HG02870 (cell line): ENCODE data around the gene UPK1A.
"Not testable (repeated sequence)": the region's sequence is repeated elsewhere in the genome, so short reads cannot be mapped to it uniquely, and the experiment has no call there.

Source experiments
- ATAC-seq: cut with Tn5 transposase; IDR thresholded peaks from one replicate; pipeline ENCODE4 v1.9.1; 2021; ENCODE audit warnings: mild to moderate bottlenecking, moderate library complexity; ENCODE audit not compliant: unreplicated experiment

UPK1A gene

DNA sequence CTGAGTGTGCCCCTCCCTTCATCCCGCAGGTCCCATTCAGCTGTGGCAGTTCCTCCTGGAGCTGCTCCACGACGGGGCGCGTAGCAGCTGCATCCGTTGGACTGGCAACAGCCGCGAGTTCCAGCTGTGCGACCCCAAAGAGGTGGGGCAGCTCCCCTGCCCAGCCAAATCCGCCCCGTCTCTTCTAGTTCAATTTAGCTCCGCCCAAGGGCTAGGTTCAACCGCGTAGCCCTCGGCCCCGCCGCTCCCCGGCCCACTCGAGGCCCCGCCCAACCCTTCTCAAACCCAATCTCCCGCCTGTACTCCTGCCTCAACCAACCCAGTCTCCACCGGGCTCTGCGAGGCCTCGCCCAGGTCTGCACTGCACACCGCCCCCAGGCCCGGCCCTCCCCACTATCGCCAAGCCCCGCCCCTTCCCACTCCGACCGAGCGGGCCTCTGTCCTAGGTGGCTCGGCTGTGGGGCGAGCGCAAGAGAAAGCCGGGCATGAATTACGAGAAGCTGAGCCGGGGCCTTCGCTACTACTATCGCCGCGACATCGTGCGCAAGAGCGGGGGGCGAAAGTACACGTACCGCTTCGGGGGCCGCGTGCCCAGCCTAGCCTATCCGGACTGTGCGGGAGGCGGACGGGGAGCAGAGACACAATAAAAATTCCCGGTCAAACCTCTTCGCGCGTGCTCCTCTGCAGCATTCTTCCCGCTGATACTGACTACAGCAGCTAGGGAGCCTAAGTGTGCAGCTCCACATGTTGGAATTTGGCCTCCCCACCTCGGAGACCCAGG lies 21.9 kb upstream of the UPK1A start:
- peak; percentile 68 for ATAC-seq

DNA sequence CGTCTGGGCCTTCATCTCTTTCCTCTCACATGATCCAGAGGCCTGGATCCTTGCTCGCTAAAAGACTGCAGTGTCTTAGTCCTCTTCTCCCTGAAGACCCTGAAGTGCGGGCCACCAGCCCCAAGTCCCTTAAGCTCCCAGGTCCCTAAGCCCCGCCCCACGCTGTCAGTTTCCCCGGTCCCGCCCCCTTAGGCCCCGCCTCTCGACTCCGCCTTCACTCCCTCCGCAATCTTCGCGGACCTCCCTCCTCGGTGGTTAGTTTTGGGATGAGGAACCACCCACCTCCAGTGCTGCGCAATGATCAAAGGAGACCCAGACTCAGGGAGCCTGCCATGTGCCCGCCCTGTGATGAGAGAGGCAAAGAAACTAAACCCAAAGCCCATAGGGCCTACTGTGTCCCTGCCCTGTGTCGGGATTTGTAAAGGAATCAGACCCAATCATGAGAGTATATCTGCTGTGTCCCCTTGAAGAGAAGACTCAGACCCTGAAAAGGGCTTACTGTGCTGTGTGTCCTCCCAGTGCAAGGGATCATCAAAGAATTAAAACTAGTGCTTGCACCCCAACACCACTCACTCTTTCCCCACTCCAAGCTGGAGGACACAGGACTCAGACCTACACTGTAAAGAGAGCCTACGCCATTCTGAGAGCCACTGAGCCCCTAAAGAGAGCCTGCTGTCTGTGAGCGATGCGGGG lies 21.2 kb upstream of the UPK1A start:
- no peak for ATAC-seq

DNA sequence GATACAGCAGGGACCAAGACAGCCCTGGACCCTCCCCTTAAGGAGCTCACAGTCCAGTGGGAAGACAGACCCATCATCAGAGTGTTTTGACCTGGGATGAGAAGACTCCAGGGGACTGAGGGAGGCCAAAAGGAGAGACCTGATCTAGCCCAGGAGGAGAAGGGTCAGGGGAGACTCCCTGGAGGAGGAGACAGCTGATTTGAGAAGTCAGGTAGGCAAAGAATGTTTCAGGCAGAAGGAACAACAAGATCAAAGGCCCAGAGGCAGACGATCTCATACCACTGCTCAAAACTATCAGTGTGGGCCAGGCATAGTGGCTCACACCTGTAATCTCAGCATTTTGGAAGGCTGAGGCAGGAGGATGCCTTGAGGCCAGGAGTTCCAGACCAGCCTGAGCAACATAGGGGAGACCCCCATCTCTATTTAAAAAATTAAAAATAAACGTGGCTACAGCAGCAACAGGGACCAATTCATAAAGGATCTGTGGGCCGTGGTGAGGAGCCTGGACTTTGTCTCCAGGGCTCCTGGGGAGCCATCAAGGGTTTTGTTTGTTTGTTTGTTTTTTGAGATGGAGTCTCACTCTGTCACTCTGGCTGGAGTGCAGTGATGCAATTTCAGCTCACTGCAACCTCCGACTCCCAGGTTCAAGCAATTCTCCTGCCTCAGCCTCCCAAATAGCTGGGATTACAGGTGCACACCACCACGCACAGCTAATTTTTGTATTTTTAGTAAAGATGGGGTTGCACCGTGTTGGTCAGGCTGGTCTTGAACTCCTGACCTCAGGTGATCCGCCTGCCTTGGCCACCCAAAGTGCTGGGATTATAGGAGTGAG lies 20.4 kb upstream of the UPK1A start:
- ATAC-seq: no peak

DNA sequence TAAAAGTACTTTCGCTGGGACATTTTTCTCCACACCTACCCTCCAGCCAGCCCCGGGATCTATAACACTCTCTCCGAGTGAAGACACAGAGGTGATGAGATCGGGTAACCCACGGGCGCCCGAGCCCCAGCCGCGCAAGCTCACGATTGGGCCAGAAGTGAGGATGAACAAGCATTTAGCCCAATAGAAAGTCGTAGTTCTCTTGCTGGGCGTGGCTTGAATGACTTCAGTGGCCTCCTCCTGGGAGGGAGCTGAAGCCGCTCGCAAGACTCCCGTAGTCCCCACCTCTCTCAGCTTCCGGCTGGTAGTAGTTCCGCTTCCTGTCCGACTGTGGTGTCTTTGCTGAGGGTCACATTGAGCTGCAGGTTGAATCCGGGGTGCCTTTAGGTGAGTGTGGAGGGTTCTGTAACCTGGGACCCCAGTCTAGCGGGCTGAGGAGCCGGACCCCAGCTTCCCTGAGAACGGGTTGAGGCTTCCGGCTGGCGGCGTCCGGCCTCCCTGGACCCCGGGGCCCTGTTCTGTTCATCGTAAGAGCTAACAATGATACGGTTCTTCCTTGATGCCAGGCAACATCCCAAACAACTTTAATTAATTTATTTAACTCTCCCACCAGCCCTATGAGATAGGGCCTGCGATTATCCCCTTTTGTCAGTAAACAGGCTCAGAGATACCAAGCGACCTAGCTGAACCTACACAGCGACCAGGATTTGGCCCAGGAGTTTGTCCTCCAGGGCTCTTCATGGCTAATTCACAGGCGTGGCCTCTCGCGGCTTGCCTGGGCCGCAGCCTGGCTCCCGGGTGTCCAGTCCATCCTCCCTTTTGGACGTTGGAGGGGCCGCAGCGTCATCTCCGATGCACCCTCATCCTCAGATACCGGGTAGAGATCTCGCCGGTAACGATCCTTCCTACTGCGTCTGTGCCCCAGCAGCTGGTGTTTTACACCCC lies 18.0 kb upstream of the UPK1A start, which contains the start of gene COX6B1:
COX6B1 (plus strand) TSS at position 307 of the 945 bp plus-strand sequence. CDS start 2,921 bp downstream, outside the sequence.
- ATAC-seq: peak; percentile 55

DNA sequence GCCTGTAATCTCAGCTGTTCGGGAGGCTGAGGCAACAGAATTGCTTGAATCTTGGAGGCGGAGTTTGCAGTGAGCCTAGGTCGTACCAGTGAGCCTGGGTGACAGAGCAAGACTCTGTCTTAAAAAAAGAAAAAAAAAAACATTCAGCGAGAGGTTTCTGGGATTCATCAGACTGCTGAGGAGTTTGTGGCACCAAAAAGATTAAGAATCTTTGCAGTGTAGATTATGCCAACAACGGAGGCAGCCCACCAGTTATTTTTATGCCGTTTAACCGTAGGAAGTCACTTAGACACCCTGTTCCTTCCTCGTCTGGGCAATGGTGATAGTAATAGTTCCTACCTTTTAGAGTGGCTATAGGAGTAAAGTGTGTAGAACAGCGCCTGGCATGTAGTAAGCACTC lies 15.7 kb upstream of the UPK1A start:
- ATAC-seq: no peak

DNA sequence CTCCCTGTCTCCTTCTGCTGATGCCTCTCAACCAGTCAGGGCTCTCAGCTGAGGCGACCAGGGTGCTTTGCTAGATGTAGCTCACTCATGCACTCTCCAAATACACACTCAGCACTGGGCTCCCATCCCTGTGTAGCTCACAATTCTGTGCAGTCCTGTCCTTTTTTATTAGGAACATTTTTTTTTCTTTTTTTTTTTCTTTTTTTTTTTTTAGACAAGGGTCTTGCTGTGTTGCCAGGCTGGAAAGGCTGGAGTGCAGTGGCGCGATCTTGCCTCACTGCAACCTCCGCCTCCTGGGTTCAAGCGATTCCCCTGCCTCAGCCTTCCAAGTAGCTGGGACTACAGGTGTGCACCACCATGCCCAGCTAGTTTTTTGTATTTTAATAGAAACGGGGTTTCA lies 11.5 kb upstream of the UPK1A start:
- not testable (repeated sequence) for ATAC-seq

DNA sequence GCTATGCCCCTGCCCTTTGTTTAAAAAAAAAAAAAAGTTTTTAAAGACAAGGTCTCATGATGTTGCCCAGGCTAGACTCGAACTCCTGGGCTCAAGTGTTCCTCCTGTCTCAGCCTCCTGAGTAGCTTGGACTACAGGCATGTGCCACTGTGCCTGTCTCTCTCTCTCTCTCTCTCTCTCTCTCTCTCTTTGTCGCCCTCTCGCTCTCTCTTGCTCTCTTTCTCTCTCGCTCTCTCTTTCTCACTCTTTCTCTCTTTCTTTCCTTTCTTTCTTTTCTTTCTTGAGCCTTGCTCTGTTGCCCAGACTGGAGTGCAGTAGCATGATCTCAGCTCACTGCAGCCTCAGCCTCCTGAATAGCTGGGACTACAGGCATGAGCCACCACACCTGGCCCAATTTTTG lies 10.7 kb upstream of the UPK1A start:
- no peak for ATAC-seq

DNA sequence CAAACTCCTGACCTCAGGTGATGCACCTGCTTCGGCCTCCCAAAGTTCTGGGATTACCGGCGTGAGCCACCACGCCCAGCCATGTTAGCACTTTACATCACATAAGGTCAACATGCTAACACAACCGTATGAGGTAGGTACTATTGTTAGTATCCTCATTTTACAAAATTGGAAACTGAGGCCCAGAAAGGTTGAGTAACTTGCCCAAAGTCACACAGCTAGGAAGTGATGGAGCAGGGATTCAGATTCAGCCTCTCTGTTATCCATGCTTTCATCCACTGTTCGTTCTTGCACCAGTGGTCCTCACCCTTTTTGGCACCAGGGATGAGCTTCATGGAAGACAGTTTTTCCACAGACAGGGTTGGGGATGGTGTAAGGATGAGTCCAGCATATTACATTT lies 9.6 kb upstream of the UPK1A start:
- ATAC-seq: no peak

DNA sequence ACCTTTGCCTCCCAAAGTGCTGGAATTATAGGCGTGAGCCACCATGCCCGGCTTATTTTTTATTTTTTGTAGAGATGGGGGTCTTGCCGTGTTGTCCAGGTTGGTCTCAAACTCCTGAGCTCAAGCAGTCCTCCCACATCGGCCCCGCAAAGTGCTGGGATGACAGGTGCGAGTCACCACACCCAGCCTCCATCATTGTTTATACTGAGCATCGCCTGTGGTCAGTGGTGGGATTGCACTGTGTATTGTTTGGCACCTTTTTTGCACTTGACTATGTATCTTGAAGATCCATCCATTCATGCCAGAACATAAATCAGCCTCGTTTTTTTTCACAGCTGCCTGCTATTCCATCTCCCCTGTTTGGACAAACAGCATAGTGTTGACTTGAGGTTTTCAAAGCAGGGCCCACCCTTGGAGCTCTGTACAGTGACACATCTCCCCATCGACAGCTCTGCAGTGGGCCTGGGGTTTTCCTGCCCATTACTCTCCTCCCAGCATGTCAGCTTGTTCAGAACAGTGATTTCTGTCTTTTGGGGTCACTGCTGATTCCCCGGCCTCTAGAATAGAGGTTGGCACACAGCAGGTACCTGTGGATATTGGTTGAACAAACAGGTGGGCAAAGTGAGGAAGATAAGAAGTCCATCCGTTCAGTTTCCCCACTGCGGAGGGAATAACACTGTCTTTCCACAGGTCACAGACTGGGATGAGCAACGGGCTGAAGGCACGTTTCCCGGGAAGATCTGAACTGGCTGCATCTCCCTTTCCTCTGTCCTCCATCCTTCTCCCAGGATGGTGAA lies 8.2 kb upstream of the UPK1A start:
- ATAC-seq: no peak

DNA sequence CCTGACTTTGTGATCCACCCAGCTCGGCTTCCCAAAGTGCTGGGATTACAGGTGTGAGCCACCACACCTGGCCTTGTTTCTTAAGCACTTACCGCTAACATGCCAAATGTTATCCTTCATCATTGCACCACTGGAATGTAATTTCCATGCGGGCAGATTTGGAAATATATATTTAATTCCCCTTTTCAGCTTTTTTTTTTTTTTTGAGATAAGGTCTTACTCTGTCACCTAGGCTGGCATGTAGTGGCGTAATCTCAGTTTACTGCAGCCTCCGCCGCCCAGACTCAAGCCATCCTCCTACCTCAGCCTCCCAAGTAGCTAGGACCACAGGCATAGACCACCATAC lies 4.3 kb upstream of the UPK1A start:
- no peak for ATAC-seq

DNA sequence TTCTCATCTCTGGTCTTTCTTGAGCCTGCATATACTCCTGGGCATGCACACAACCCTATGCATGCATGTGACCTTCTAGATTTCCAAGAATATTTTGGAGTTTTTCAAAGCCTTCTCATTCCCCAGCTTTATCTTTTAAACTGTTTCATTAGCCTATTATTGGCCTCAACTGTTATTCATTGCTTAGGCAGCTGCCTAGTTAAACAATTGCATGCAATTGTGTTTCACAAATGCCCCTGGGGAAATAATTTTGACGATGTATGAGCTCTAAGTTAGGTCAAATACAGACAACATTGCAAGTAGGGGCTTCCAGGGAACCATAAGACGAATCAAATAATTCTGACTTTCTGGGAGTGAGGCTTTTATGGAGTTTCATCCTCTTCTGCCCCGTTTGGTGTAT lies 2.3 kb upstream of the UPK1A start:
- ATAC-seq: no peak

DNA sequence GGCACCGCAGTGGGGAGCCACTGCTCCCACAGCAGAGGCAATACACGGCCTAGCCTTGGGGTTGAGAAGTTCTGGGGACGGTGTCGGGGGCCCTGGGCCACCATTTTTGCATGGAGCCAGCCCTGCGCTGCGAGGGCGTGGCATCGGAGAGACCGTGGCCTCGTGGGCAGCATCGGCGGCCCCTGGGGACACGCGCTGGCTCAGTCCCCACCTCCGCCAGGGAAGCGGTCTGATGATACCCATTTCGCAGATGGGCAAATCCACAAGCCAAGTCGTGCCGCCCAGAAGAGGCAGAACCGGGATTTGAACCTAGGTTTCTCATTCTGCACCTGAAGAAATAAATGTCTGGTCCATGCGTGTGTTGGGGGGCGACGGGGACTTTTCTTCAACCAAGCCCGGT lies 1.2 kb upstream of the UPK1A start:
- no peak for ATAC-seq

DNA sequence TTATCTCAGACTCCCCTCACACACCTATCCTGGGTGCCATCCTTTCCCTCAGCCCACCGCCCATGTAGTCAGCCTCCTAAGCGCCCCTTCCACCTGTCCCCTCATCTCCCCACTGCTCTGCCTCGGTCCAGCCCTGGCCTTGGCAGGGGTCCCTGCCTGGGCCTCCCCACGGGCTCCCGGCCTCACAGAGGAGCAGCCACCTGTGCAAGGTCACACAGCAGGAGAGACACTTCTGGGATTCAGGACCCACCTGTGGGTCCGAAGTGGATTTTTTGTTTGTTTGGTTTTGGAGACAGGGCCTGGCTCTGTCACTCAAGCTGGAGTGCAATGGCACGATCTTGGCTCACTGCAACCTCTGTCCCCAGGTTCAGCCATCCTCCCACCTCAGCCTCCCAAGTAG lies 713 bp upstream of the UPK1A start:
- no peak for ATAC-seq

DNA sequence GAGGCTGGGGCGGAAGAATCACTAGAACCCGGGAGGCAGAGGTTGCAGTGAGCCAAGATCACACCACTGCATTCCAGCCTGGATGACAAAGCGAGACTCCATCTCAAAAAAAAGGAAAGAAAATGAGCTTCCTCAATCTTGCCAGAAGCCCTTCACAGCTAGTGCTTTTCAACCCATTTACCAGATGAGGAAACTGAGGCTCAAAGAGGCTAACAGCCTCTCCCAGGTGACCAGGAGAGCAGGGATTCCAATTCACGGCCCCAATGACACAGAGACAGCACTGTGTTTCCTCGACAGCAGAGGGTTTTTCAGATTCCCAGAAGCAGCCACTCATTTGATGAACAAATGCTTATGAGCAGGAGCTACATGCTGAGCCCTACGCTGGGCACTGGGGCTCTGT lies 3.2 kb downstream of the UPK1A start:
- no peak for ATAC-seq

DNA sequence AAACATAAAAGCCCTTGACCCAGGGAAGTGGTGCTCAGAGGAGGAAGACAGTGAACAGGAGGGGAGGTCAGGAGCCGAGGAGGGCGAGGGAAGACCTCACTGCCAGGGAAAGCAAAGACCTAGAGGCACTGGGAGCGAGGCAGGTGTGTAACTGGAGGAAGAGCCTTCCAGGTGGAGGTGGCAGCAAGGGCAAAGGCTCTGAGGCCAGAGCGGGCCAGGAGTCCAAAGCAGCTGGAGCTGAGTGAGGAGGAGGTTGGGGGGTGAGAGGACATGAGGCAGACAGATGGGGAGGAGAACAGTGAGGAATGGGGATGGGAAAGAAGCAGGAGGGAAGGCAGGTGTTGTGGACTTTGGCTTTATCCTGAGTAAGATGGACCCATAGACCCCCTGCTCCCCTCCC lies 3.7 kb downstream of the UPK1A start:
- no peak for ATAC-seq

DNA sequence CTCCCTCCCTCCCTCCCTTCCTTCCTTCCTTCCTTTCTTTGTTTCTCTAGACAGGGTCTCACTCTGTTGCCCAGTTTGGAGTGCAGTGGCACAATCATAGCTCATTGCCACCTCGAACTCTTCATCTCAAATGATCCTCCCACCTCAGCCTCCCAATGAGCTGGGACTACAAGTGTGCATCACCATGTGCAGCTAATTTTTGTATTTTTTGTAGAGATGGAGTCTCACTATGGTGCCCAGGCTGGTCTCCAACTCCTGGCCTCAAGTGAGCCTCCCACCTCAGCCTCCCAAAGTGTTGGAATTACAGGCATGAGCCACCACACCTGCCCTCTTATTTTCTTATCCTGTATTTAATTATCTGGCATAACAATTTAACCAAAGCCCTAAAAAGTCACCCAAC lies 4.4 kb downstream of the UPK1A start:
- no peak for ATAC-seq

DNA sequence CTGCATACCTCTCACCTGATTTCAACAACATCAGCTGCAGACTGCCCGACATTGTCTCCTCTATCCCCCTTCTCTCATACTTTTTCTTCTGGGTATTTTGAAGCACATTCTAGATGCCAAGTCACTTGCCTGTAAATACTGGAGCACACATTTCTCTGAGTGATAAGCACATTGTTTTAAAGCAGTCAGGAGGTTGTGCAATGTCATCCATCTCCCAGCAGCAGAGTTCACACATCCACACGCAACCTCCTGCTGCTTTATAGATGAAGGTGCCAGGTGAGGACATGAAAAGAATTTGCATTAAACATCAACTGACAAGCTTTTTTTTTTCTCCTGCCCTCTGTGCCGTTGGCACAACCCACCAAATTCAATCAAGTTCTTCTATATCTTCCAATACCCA lies 5.5 kb downstream of the UPK1A start:
- no peak for ATAC-seq

DNA sequence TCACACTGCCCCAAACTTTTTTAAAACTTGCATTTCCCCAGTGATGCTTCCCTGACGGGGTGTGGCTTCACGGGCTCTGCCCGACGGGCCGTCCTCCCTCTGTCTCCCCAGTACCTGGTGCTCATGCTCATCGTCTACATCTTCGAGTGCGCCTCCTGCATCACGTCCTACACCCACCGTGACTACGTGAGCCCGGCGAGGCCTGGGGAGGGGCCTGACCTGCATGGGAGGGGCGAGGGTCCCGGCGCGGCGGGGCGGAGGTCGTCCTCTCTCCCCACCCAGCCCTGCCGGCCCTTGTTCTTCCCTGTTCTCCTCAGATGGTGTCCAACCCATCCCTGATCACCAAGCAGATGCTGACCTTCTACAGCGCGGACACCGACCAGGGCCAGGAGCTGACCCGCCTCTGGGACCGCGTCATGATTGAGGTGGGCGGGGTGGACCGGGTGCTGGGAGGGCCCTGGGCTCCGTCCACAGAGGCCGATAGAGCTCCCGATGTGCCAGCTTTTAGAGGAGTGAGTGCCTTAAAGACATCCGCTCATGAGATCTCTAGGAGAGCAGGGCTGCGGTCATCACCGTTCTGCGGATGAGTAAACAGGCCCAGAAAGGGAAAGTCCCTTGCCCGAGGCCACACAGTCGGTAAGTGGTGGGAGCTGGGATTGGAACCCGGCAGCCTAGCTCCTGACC lies 6.9 kb downstream of the UPK1A start:
- no peak for ATAC-seq

DNA sequence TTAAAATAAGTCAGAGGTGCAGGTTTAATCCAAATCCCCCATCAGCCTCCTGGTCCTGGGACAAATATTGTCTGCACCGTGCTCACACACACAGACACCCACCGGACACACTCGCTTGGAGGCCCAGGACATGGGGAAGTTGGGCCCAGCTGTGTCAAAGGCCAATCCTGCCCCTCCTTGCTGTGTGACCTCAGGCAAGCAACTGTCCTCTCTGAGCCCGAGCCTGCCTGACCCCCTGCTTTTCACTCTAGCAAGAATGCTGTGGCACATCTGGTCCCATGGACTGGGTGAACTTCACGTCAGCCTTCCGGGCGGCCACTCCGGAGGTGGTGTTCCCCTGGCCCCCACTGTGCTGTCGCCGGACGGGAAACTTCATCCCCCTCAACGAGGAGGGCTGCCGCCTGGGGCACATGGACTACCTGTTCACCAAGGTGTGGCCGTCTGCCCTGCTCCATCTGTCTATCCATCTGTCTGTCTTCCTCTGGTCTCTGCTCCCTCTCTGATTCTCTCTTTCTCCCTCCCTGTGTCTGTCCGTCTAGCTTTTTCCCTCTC lies 9.3 kb downstream of the UPK1A start:
- no peak for ATAC-seq
